ENCODE results near the gene WDR5B.

GRCh38 chr3:122430371-122430770 is 14.5 kb upstream of the WDR5B start:
- TF ChIP-seq POLR2AphosphoS5 (IDR thresholded peaks at IDR 0.05; ENCODE audit: low read depth, low read length) = no peak
- TF ChIP-seq POLR2A (IDR thresholded peaks at IDR 0.05; ENCODE audit: low read depth, low read length) = no peak
